ENCODE results near the gene PSMA2.

The PSMA2 gene

GRCh38 chr7:42876182-42877068 lies 55.5 kb downstream of the PSMA2 start:
- Histone ChIP-seq H3K79me2 (ENCODE audit: insufficient read depth, low read length) (no peaks in the 10 kb centered on the region), H3K9me2 (replicated peaks; ENCODE audit: insufficient read depth, low read length) (no peaks in the 10 kb centered on the region), H3K9me3 (ENCODE audit: insufficient read depth, low read length) (no peaks in the 10 kb centered on the region), H3K27ac (ENCODE audit: low read depth, low read length) (no peak overlapping the region), H3K9ac (ENCODE audit: low read length) (no peak overlapping the region), H3F3A (ENCODE audit: insufficient read depth) (no peaks in the 10 kb centered on the region), H3K4me3 (ENCODE audit: insufficient read depth, low read length, poor library complexity, severe bottlenecking) (no peak overlapping the region), H3K36me3 (ENCODE audit: low read length) (no peaks in the 10 kb centered on the region), H3K4me2 (ENCODE audit: low read depth, low read length, poor library complexity, severe bottlenecking) (no peak overlapping the region), H3K27me3 (ENCODE audit: low read length) (no peaks in the 10 kb centered on the region), H2AFZ (ENCODE audit: low read depth, low read length, severe bottlenecking) (no peak overlapping the region), H4K20me1 (ENCODE audit: low read depth, low read length) (no peaks in the 10 kb centered on the region)
- TF ChIP-seq CTCF (IDR thresholded peaks at IDR 0.05; ENCODE audit: insufficient read depth, low read length, poor library complexity, severe bottlenecking) (peak; percentile 73), EZH2phosphoT487 (conservative IDR thresholded peaks at IDR 0.05; ENCODE audit: low read length) (no peak)

GRCh38 chr7:42869131-42870020 lies 62.6 kb downstream of the PSMA2 start:
- Histone ChIP-seq H3K9ac (ENCODE audit: low read length) (no peak overlapping the region), H3K36me3 (ENCODE audit: low read length) (no peaks in the 10 kb centered on the region), H3K27me3 (ENCODE audit: low read length) (no peaks in the 10 kb centered on the region), H3K9me2 (replicated peaks; ENCODE audit: insufficient read depth, low read length) (no peaks in the 10 kb centered on the region), H3F3A (ENCODE audit: insufficient read depth) (no peaks in the 10 kb centered on the region), H3K4me3 (ENCODE audit: insufficient read depth, low read length, poor library complexity, severe bottlenecking) (no peak overlapping the region), H3K4me2 (ENCODE audit: low read depth, low read length, poor library complexity, severe bottlenecking) (no peak overlapping the region), H3K9me3 (ENCODE audit: insufficient read depth, low read length) (no peaks in the 10 kb centered on the region), H4K20me1 (ENCODE audit: low read depth, low read length) (no peaks in the 10 kb centered on the region), H3K27ac (ENCODE audit: low read depth, low read length) (no peak overlapping the region), H2AFZ (ENCODE audit: low read depth, low read length, severe bottlenecking) (no peak overlapping the region), H3K79me2 (ENCODE audit: insufficient read depth, low read length) (no peaks in the 10 kb centered on the region)
- TF ChIP-seq CTCF (IDR thresholded peaks at IDR 0.05; ENCODE audit: insufficient read depth, low read length, poor library complexity, severe bottlenecking) (no peak), EZH2phosphoT487 (conservative IDR thresholded peaks at IDR 0.05; ENCODE audit: low read length) (no peak)

GRCh38 chr7:42868480-42868879 lies 63.5 kb downstream of the PSMA2 start:
- no peak overlapping the region for H3K27ac ChIP-seq (ENCODE audit: low read depth, low read length)
- H3K36me3 ChIP-seq (ENCODE audit: low read length) = no peaks in the 10 kb centered on the region
- H3K4me2 ChIP-seq (ENCODE audit: low read depth, low read length, poor library complexity, severe bottlenecking) = no peak overlapping the region
- TF ChIP-seq EZH2phosphoT487 (conservative IDR thresholded peaks at IDR 0.05; ENCODE audit: low read length) = no peak
- TF ChIP-seq CTCF (IDR thresholded peaks at IDR 0.05; ENCODE audit: insufficient read depth, low read length, poor library complexity, severe bottlenecking) = no peak
- no peak overlapping the region for H3K9ac ChIP-seq (ENCODE audit: low read length)
- H3F3A ChIP-seq (ENCODE audit: insufficient read depth) = no peaks in the 10 kb centered on the region
- no peaks in the 10 kb centered on the region for H3K9me2 ChIP-seq (replicated peaks; ENCODE audit: insufficient read depth, low read length)
- no peaks in the 10 kb centered on the region for H3K79me2 ChIP-seq (ENCODE audit: insufficient read depth, low read length)
- H3K9me3 ChIP-seq (ENCODE audit: insufficient read depth, low read length) = no peaks in the 10 kb centered on the region
- H2AFZ ChIP-seq (ENCODE audit: low read depth, low read length, severe bottlenecking) = no peak overlapping the region
- no peaks in the 10 kb centered on the region for H3K27me3 ChIP-seq (ENCODE audit: low read length)
- no peaks in the 10 kb centered on the region for H4K20me1 ChIP-seq (ENCODE audit: low read depth, low read length)
- H3K4me3 ChIP-seq (ENCODE audit: insufficient read depth, low read length, poor library complexity, severe bottlenecking) = no peak overlapping the region
